Activated T-helper 1 cell treated with Interleukin-2 at 50 U/mL for 16 hours (primary cell): ENCODE results near the gene XXYLT1.

Source experiments
- DNase-seq: peaks from one replicate; pipeline ENCODE4 v3.0.0-alpha.2; 2020; ENCODE audit warnings: low read depth

XXYLT1 gene

GRCh38 chr3:195025884-195026200 is 245.1 kb downstream of the XXYLT1 start:
- no peak for DNase-seq

- no peak for DNase-seq
These were observed 245.7 kb downstream of the XXYLT1 start for GRCh38 chr3:195025056-195025883.

GRCh38 chr3:195023989-195024388 is 247.0 kb downstream of the XXYLT1 start:
- DNase-seq: no peak

GRCh38 chr3:195023576-195023975 is 247.4 kb downstream of the XXYLT1 start:
- no peak for DNase-seq

GRCh38 chr3:195021692-195022091 is 249.3 kb downstream of the XXYLT1 start:
- DNase-seq: no peak

- DNase-seq: no peak
These were observed 250.0 kb downstream of the XXYLT1 start for GRCh38 chr3:195020921-195021320.

GRCh38 chr3:195020185-195020584 is 250.8 kb downstream of the XXYLT1 start:
- DNase-seq: no peak

GRCh38 chr3:195019335-195019734 is 251.6 kb downstream of the XXYLT1 start:
- no peak for DNase-seq
